Measurements from ENCODE around the gene ZDHHC24.
A peak's percentile ranks its signal among the peaks of the same experiment; 100 is the strongest.

Gene ZDHHC24

DNA sequence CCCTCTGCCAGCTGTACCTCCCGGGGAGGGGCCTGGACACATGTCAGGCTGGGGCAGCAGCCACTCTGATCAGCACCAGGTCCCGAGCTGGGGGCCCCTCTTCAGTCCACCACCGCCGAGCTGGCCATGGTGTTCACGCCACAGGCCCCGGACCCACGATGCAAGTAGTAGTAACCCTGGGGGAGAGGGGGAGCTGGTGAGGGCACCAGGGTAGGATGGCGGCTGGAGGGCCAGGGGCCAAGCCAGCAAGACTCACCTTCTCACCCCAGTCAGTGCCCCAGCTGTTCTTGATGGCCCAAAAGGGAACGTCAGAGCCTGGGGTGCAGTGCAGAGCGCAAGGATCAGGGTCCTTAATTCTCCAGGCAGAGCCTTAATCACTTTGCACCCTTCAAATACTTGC, 18.0 kb upstream of the ZDHHC24 start:
- H2BK15ac ChIP-seq (replicated peaks; ENCODE audit: low read depth): no peak overlapping the region
- no peaks in the 10 kb centered on the region for H3K79me1 ChIP-seq (ENCODE audit: low read length)
- H3K4me1 ChIP-seq (ENCODE audit: control insufficient read depth, low read depth, low read length): no peaks in the 10 kb centered on the region
- no peaks in the 10 kb centered on the region for H3K36me3 ChIP-seq (ENCODE audit: control insufficient read depth, insufficient read depth, low read length)
- no peak overlapping the region for H2BK120ac ChIP-seq (ENCODE audit: low read depth, low read length)
- DNase-seq: no peak
- H3K4me3 ChIP-seq (ENCODE audit: low read length): no peak overlapping the region
- no peaks in the 10 kb centered on the region for H3K79me2 ChIP-seq (ENCODE audit: control insufficient read depth, insufficient read depth, low read length)
- no peak overlapping the region for H4K8ac ChIP-seq (ENCODE audit: low read depth, low read length)
- no peak overlapping the region for H3K27ac ChIP-seq (ENCODE audit: low read depth, low read length)
- no peak overlapping the region for H2AK5ac ChIP-seq (ENCODE audit: low read length)
- no CpG with 5 or more reads among the region's 10 CpGs for WGBS (ENCODE audit: extremely low coverage, insufficient coverage, low lambda C conversion rate)
- no peaks in the 10 kb centered on the region for H3K27me3 ChIP-seq (ENCODE audit: insufficient read depth, low read length, poor library complexity)
- no peak overlapping the region for H3K23ac ChIP-seq (ENCODE audit: low read length)
- H3K18ac ChIP-seq (ENCODE audit: low read length): no peak overlapping the region
- H3K9ac ChIP-seq (ENCODE audit: low read length): no peak overlapping the region
- H4K5ac ChIP-seq (ENCODE audit: low read length): no peak overlapping the region
- no peak overlapping the region for H2BK5ac ChIP-seq (ENCODE audit: low read length)
- no peak overlapping the region for H3K4me2 ChIP-seq (ENCODE audit: low read length)
- no peak overlapping the region for H3K56ac ChIP-seq (ENCODE audit: low read length)
- H3K4ac ChIP-seq (ENCODE audit: low read depth, low read length): no peak overlapping the region

DNA sequence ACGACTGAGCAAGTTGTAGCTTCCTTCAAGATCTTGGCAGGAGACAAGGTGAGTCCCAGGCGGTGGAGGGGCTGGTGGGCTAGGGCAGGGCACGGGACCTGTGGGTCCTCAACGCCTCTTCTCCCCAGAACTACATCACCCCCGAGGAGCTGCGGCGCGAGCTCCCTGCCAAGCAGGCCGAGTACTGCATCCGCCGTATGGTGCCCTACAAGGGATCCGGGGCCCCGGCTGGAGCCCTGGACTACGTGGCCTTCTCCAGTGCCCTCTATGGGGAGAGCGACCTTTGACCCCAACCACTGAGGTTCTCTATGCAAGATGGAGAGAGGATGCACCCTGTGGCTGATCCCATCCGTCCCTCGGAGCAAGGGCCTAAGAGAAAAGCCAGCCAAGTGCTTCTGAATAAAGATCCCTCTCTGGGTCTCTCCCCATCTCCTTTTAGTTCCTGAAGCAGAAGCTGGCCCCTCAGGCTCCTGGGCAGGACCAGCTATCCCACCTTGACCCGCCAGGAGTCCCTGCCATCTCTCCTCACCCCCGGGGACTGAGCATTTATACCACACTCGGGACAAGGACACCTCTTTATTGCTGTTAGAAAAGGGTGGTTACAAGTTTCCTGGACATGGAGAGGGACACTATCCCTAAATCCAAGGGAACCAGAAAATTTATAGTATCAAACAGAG, 17.2 kb upstream of the ZDHHC24 start:
- no peak overlapping the region for H4K5ac ChIP-seq (ENCODE audit: low read length)
- no peak overlapping the region for H3K23ac ChIP-seq (ENCODE audit: low read length)
- no peaks in the 10 kb centered on the region for H3K36me3 ChIP-seq (ENCODE audit: control insufficient read depth, insufficient read depth, low read length)
- H3K79me1 ChIP-seq (ENCODE audit: low read length): no peaks in the 10 kb centered on the region
- H3K9ac ChIP-seq (ENCODE audit: low read length): no peak overlapping the region
- no peak overlapping the region for H3K4ac ChIP-seq (ENCODE audit: low read depth, low read length)
- no peak overlapping the region for H2AK5ac ChIP-seq (ENCODE audit: low read length)
- H3K4me1 ChIP-seq (ENCODE audit: control insufficient read depth, low read depth, low read length): no peaks in the 10 kb centered on the region
- no peak overlapping the region for H3K27ac ChIP-seq (ENCODE audit: low read depth, low read length)
- no peak for DNase-seq
- no peaks in the 10 kb centered on the region for H3K79me2 ChIP-seq (ENCODE audit: control insufficient read depth, insufficient read depth, low read length)
- H2BK120ac ChIP-seq (ENCODE audit: low read depth, low read length): no peak overlapping the region
- H3K56ac ChIP-seq (ENCODE audit: low read length): no peak overlapping the region
- H3K4me2 ChIP-seq (ENCODE audit: low read length): no peak overlapping the region
- H2BK15ac ChIP-seq (replicated peaks; ENCODE audit: low read depth): no peak overlapping the region
- H4K8ac ChIP-seq (ENCODE audit: low read depth, low read length): no peak overlapping the region
- no peaks in the 10 kb centered on the region for H3K27me3 ChIP-seq (ENCODE audit: insufficient read depth, low read length, poor library complexity)
- H3K4me3 ChIP-seq (ENCODE audit: low read length): no peak overlapping the region
- H2BK5ac ChIP-seq (ENCODE audit: low read length): no peak overlapping the region
- no CpG with 5 or more reads among the region's 20 CpGs for whole genome bisulfite sequencing (ENCODE audit: extremely low coverage, insufficient coverage, low lambda C conversion rate)
- H3K18ac ChIP-seq (ENCODE audit: low read length): no peak overlapping the region

DNA sequence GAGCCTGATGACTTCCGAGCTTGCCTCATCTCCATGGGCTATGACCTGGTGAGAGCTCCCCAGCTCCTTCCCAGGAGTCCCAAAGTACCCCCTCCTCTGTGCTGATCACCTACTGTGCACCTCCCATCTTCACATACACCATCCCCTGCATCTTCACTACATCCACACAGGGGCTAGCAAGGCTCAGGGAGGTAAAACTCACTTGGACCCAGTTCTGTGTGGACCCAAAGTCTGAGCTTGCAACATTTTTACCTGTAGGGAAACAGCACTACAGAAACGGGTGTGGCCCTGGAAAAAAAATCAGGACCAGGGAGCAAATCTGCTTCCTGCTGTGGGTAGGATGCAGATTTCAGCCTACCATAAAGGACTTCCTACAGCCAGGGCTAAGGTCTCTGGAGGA, 16.4 kb upstream of the ZDHHC24 start:
- Histone ChIP-seq H2AK5ac (ENCODE audit: low read length) (no peak overlapping the region), H3K79me2 (ENCODE audit: control insufficient read depth, insufficient read depth, low read length) (no peaks in the 10 kb centered on the region), H3K23ac (ENCODE audit: low read length) (no peak overlapping the region), H3K18ac (ENCODE audit: low read length) (no peak overlapping the region), H2BK120ac (ENCODE audit: low read depth, low read length) (no peak overlapping the region), H3K27ac (ENCODE audit: low read depth, low read length) (no peak overlapping the region), H3K27me3 (ENCODE audit: insufficient read depth, low read length, poor library complexity) (no peaks in the 10 kb centered on the region), H3K4me3 (ENCODE audit: low read length) (no peak overlapping the region), H2BK15ac (replicated peaks; ENCODE audit: low read depth) (no peak overlapping the region), H3K36me3 (ENCODE audit: control insufficient read depth, insufficient read depth, low read length) (no peaks in the 10 kb centered on the region), H3K4ac (ENCODE audit: low read depth, low read length) (no peak overlapping the region), H3K9ac (ENCODE audit: low read length) (no peak overlapping the region), H4K5ac (ENCODE audit: low read length) (no peak overlapping the region), H3K4me2 (ENCODE audit: low read length) (no peak overlapping the region), H3K4me1 (ENCODE audit: control insufficient read depth, low read depth, low read length) (no peaks in the 10 kb centered on the region), H4K8ac (ENCODE audit: low read depth, low read length) (no peak overlapping the region), H3K56ac (ENCODE audit: low read length) (no peak overlapping the region), H2BK5ac (ENCODE audit: low read length) (no peak overlapping the region), H3K79me1 (ENCODE audit: low read length) (no peaks in the 10 kb centered on the region)
- WGBS (ENCODE audit: extremely low coverage, insufficient coverage, low lambda C conversion rate): no CpG with 5 or more reads among the region's 2 CpGs
- no peak for DNase-seq

DNA sequence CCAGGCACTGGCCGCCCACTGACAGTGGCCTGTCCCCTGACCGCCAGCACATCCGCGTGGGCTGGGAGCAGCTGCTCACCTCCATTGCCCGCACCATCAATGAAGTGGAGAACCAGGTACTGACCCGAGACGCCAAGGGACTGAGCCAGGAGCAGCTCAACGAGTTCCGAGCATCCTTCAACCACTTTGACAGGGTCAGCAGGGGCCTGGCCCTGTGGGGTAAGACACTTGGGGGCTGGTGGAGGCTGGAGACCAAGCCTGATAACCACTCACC, 16.1 kb upstream of the ZDHHC24 start:
- Histone ChIP-seq H3K23ac (ENCODE audit: low read length) (no peak overlapping the region), H2BK5ac (ENCODE audit: low read length) (no peak overlapping the region), H3K4ac (ENCODE audit: low read depth, low read length) (no peak overlapping the region), H3K4me3 (ENCODE audit: low read length) (no peak overlapping the region), H4K5ac (ENCODE audit: low read length) (no peak overlapping the region), H3K4me2 (ENCODE audit: low read length) (no peak overlapping the region), H3K79me2 (ENCODE audit: control insufficient read depth, insufficient read depth, low read length) (no peaks in the 10 kb centered on the region), H3K27me3 (ENCODE audit: insufficient read depth, low read length, poor library complexity) (no peaks in the 10 kb centered on the region), H3K9ac (ENCODE audit: low read length) (no peak overlapping the region), H3K79me1 (ENCODE audit: low read length) (no peaks in the 10 kb centered on the region), H3K56ac (ENCODE audit: low read length) (no peak overlapping the region), H2AK5ac (ENCODE audit: low read length) (no peak overlapping the region), H3K18ac (ENCODE audit: low read length) (no peak overlapping the region), H2BK15ac (replicated peaks; ENCODE audit: low read depth) (no peak overlapping the region), H2BK120ac (ENCODE audit: low read depth, low read length) (no peak overlapping the region), H4K8ac (ENCODE audit: low read depth, low read length) (no peak overlapping the region), H3K36me3 (ENCODE audit: control insufficient read depth, insufficient read depth, low read length) (no peaks in the 10 kb centered on the region), H3K4me1 (ENCODE audit: control insufficient read depth, low read depth, low read length) (no peaks in the 10 kb centered on the region), H3K27ac (ENCODE audit: low read depth, low read length) (no peak overlapping the region)
- no peak for DNase-seq
- no CpG with 5 or more reads among the region's 9 CpGs for WGBS (ENCODE audit: extremely low coverage, insufficient coverage, low lambda C conversion rate)

DNA sequence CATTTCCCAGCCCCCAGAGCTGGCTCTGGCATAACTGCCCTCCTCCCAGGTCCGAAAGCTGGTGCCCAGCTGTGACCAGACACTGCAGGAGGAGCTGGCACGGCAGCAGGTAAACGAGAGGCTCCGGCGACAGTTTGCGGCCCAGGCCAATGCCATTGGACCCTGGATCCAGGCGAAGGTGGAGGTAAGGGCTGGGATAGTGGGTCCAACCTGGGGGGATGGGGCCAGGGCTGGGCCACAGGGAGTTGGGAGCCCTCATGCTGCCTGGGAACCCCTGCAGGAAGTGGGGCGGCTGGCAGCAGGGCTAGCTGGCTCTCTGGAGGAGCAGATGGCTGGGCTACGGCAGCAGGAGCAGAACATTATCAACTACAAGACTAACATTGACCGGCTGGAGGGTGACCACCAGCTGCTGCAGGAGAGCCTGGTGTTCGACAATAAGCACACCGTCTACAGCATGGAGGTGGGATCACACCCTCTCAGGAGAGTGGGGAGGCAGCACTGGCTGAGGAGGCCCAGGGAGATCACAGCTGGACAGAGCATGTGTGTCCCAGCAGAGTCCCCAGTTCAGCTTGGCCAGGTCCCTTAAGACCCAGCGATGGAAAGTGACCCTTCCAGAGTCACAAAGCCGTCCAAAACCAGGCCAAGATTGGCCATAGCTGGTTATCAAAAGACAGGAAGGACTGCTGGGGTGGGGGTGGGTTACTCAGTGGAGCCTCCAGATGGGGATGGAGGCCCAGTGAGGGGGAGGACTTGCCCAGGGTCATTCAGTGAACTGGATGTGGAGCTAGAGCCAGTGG, 15.5 kb upstream of the ZDHHC24 start:
- H3K23ac ChIP-seq (ENCODE audit: low read length): no peak overlapping the region
- H3K79me2 ChIP-seq (ENCODE audit: control insufficient read depth, insufficient read depth, low read length): no peaks in the 10 kb centered on the region
- H3K56ac ChIP-seq (ENCODE audit: low read length): peak overlapping the region; percentile 25
- H4K8ac ChIP-seq (ENCODE audit: low read depth, low read length): no peak overlapping the region
- no peak overlapping the region for H3K4me3 ChIP-seq (ENCODE audit: low read length)
- H3K18ac ChIP-seq (ENCODE audit: low read length): no peak overlapping the region
- H2BK15ac ChIP-seq (replicated peaks; ENCODE audit: low read depth): no peak overlapping the region
- H3K27me3 ChIP-seq (ENCODE audit: insufficient read depth, low read length, poor library complexity): no peaks in the 10 kb centered on the region
- no peak for DNase-seq
- no peak overlapping the region for H3K4me2 ChIP-seq (ENCODE audit: low read length)
- no peaks in the 10 kb centered on the region for H3K79me1 ChIP-seq (ENCODE audit: low read length)
- H3K4ac ChIP-seq (ENCODE audit: low read depth, low read length): no peak overlapping the region
- no peaks in the 10 kb centered on the region for H3K4me1 ChIP-seq (ENCODE audit: control insufficient read depth, low read depth, low read length)
- no peak overlapping the region for H3K9ac ChIP-seq (ENCODE audit: low read length)
- no peaks in the 10 kb centered on the region for H3K36me3 ChIP-seq (ENCODE audit: control insufficient read depth, insufficient read depth, low read length)
- no CpG with 5 or more reads among the region's 14 CpGs for WGBS (ENCODE audit: extremely low coverage, insufficient coverage, low lambda C conversion rate)
- no peak overlapping the region for H2BK120ac ChIP-seq (ENCODE audit: low read depth, low read length)
- no peak overlapping the region for H4K5ac ChIP-seq (ENCODE audit: low read length)
- H2AK5ac ChIP-seq (ENCODE audit: low read length): no peak overlapping the region
- H2BK5ac ChIP-seq (ENCODE audit: low read length): no peak overlapping the region
- no peak overlapping the region for H3K27ac ChIP-seq (ENCODE audit: low read depth, low read length)
